EH (cell line): ENCODE data around the gene GP1BB.
A peak's percentile ranks its signal among the peaks of the same experiment; 100 is the strongest.

Experiments used
- DNase-seq: peaks from one replicate; pipeline ENCODE4 v3.0.0-alpha.2; 2015; ENCODE audit warnings: low read depth

GP1BB gene

GRCh38 chr22:19727310-19728150, 4.2 kb downstream of the GP1BB start:
- no peak for DNase-seq

DNA sequence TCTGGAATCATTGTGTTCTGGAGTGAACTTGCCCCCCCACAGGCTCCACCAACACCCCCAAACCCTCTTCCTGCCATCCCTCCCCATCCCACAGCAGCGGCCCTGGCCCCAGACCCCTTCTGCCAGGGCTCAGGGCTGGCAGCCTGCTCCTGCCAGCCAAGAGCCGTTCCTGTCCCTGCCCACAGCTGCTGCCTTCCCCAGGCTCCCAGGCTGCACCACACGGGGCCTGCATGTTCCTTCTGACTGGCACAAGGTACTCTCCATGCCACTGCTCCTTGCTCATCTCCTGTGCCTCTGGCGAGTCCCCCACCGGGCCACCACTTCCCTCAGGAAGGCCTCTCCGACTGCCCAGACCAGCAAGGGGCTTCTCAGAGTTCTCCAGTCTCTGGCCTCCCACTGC, 4.9 kb downstream of the GP1BB start:
- no peak for DNase-seq

DNA sequence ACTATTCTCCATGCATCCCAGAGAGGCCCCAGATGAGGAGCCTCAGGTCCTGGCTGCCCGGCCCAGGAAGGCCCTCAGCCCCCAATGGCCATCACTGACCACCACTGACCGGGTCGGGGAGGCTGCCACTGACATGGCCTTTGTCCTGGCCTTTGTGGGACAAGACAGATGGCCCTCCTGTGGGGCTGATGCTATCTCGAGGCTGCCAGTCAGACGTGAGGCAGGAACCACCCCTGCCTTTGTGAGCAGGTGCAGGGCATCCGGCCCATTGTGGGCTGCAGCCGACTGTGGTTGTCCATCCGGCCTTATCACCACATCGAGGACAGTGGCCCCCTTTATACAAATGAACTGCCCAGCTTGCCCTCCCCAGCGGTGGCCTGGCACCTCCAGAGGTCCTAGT, 5.5 kb downstream of the GP1BB start:
- DNase-seq, result no peak

DNA sequence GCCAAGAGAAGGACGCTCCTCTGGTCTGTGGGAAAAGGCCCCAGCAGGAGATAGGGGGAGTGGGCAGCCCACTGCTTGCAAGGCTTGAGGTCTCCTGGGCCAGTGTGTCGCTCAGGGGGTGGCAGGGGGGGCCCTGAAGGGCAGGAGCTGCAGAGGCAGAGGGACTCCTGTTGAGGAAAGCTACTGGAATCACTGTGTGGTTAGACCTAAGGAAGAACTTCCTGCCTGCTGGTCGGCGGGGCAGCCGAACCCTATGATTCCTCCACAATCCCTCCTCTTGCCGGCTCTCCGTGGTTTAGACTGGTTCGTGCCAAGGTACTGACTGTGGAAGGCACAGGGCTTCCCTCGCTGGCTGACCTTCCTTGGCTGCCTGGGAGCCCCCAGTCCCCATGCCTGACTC, 6.2 kb downstream of the GP1BB start:
- no peak for DNase-seq

- no peak for DNase-seq
Measured at GRCh38 chr22:19730198-19730597, 6.9 kb downstream of the GP1BB start.

GRCh38 chr22:19730655-19731360, 7.5 kb downstream of the GP1BB start:
- DNase-seq, result peak; percentile 80

DNA sequence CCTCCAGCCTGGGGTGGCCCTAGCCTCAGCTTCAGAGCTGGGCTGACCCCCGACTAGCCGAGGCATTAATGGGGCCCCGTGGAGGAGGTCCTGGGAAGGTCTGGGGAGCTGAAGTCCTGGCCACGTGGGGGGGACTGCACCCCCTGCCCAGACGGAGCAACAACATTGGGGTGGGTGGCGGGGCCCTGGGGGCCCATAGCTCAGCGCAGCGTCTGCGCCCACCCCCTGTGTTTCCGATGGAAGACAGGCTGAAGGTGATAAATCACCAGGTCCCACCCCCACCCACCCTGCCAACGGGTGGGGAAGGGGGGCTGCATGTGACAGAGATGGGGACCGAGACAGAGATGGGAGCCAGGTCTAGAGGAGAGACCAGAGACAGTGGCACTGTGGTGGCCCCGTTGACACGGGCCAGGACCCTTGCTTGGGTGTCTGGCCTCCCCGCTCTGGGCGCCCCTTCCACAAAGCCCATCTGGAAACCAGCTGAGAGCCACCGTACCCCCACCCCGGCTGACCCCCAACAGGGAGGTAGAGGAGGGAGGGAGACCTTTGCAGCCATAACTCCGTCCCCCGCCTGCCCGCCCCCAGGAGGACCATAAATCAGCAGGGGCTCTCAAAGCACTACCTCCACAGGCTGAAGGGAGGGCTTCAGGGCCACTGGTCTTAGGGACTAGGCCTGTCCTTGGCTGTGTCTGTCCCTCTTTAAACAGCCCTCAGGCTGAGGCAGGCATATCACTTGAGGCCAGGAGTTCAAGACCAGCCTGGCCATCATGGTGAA, 8.2 kb downstream of the GP1BB start:
- DNase-seq, result no peak

DNA sequence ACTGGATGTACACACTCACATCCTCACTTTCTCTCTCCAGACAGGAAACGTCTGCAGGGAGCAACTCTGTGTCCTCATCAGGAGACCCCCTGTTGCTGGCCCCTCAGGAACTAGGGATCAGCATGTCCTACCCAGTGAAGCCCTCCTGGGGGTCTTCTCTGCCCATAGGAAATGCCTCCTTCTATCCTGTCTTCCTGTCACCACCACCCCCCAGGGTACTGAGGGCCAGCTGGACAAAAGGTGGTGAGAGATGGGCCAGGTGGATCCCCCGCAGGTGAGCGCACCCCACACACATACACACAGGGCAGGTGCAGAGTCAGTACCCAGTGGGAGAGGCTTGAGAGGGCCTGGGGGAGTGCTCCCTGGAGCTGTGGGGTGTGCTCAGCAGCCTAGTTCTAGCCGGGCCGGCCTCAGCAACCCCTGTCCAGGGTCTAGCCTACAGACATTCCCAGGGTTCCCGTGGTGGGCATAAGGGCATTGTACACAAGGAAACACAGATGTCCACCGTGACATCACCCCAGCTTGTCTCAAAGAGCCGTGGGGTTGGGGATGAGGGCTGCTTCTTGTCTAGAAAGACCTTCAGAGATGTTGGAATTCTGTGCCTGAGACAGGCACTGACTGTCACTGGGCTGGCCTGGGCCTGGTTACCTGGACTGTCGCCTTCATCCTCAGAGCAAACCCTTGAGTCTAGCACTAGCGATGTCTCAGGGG, 9.2 kb downstream of the GP1BB start:
- no peak for DNase-seq

DNA sequence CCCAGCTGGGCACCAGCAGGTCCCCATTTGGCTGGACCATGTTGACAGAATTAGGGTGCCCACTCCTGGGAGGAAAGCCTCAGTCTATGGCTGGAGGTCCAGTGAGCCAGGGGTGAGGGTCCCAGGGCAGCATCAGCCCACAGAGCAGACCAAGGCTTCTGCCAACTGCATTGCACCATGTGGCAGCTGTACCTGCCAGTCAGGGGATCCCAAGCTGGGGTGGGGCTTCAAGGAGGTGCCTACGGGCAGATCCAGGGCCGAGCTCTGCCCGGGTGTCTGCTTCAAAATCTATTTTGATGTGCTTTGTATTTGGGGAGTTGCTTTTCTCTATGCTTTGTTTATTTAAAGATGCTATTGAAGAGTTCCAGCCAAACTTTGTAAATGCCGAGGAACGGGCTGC, 10.4 kb downstream of the GP1BB start:
- DNase-seq, result no peak

- no peak for DNase-seq
Measured at GRCh38 chr22:19734163-19734562, 10.8 kb downstream of the GP1BB start.

- no peak for DNase-seq
Measured at GRCh38 chr22:19734837-19735382, 11.6 kb downstream of the GP1BB start.

- DNase-seq, result no peak
Measured at GRCh38 chr22:19735665-19736510, 12.5 kb downstream of the GP1BB start.

DNA sequence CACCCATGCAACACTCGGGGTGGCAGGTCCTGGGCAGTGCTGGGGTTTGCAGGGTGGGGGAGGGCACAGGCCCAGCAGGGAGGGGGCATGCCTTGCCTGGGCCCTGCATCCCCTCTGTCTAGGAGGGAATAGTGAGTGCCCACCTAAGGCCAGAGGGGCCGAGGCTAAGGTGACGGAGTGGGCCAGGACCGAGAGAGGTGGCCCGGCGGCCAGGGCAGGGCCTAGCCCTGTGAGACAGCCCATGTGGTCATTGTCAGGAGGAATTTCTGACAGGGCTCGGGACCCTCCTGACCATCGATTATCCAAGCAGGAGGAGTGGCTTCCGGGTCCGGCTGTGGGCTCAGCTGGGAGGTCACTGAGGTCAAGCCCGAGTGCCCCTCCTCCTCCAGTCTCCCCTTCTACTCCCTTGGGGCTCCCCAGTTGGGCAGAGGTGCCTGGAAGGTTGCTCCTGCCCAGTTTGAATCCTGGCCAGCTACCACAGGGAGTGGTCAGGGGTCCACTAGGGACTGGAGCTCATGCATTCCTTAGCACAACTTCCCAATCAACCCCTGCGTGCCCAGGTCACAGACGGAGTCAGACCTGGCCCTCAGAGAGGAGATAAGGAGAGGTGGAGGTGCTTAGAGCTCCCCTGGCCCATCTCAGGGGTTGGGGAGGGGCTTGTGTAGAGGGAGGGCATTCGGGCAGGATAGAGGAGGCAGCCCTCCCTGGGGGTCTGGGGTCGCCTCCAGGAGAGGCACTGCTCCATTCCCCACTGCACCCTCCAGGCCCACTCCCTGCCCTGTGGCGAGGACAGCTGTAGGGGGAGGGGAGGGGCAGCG, 14.7 kb downstream of the GP1BB start:
- DNase-seq, result no peak

- no peak for DNase-seq
Measured at GRCh38 chr22:19738664-19739447, 15.5 kb downstream of the GP1BB start.

DNA sequence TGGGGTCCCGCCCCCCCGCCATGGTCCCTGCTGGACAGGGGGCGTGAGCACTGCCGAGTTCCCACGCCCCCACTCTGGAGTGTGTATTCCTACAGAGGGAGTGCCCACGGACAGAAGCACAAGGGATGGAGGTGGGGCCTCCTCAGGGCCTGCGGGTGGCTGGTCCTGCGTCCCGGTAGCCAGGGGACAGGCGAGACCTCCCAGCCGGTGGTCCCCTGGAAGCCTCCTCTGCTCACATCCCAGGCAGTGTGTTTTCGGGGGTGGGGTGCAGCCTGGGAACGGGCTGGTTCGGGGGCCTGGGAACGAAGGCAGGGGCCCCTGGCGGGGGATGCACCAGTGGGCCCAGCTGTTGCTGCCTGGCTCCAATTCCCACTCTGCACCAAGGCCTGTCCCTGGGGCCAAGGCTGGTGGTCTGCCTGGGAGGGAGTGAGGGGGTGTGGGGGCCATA, 16.1 kb downstream of the GP1BB start:
- no peak for DNase-seq

DNA sequence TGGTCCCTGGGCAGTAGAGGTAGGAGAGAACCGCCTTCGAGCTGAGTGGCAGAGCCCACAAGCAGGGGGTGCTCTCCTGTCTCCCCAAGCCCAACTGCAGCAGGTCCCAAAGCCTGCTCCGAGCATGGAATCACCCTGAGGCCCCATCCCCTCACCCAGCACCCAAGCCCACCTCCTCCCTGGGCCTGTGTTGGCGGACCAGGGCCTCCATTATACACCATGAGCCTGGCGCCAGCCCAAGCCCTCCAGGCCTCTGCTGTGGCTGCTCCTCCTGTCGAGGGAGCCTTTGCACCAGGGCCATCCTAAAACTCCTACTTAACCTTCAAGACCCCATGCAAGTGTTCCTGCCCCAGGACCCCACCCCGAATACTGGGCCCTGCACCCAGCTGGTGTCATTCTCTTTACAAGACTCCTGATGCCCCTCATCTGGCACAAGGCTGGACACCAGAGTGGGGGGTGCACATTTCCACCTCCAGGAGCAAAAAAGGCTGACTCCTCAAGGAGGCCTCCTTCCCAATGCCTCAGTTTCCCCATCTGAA, 16.6 kb downstream of the GP1BB start:
- DNase-seq, result no peak

GRCh38 chr22:19740586-19740985, 17.2 kb downstream of the GP1BB start:
- no peak for DNase-seq

GRCh38 chr22:19741053-19741452, 17.7 kb downstream of the GP1BB start:
- no peak for DNase-seq
